Skin of body (tissue), 2 donors: Measurements from ENCODE around the gene GRK4. TPM values are rescaled to one million over a fixed set of nuclear protein-coding genes. Genes with fewer than 3 reads are reported as not detected.

Source experiments
- small RNA-seq: library from RNA; depleted of rRNA; stranded (forward); fragments of <200 nt; gene quantifications from one replicate; pipeline ENCODE3, GENCODE V24; 2014; ENCODE audit warnings: low replicate concordance
- total RNA-seq: library from RNA; depleted of rRNA; stranded (reverse); fragments of >200 nt; gene quantifications from one replicate; pipeline ENCODE4 v1.2.3, GENCODE V29; 2014

Gene GRK4
- total RNA-seq, 1 donor from 2014 or later = 7.5 TPM

Small RNA genes lying within 50 kb of the gene (small RNA-seq; reads per million reads assigned to genes)
- gene RF02134 = not detected
- not detected for gene RF02135
- not detected for gene RNU6-204P

Other genes with a start within 250 kb of the GRK4 start
- gene TNIP2, start 207.2 kb upstream of the GRK4 start, total RNA-seq = 12.4 TPM
- gene SH3BP2, start 170.5 kb upstream of the GRK4 start, total RNA-seq = 29.4 TPM
- gene ADD1, start 119.7 kb upstream of the GRK4 start, total RNA-seq = 159 TPM
- 11.2 TPM for gene NOP14, start 165 bp upstream of the GRK4 start, total RNA-seq
- not detected for gene HTT-AS, start 111.0 kb downstream of the GRK4 start, total RNA-seq
- gene HTT, start 111.1 kb downstream of the GRK4 start, total RNA-seq = 56.2 TPM